CD4-positive, alpha-beta memory T cell (primary cell): ENCODE measurements around the gene MAD2L1BP. TPM values are rescaled to one million over a fixed set of nuclear protein-coding genes. Genes with fewer than 3 reads are reported as not detected.
A peak's percentile ranks its signal among the peaks of the same experiment; 100 is the strongest.
"Not testable (repeated sequence)": the region's sequence is repeated elsewhere in the genome, so short reads cannot be mapped to it uniquely, and the experiment has no call there.

ENCODE experiments used
- CTCF ChIA-PET: fragments of 350-600 bp; sonication (Branson Sonifier 250); formaldehyde crosslinking; loops from one replicate; lab custom pipeline; 2021; ENCODE audit warnings: inconsistent platforms; ENCODE audit not compliant: partially characterized antibody; lab: Charles Lee
- POLR2A ChIA-PET: fragments of 350-600 bp; sonication (Branson Sonifier 250); formaldehyde crosslinking; loops from one replicate; lab custom pipeline; 2021; ENCODE audit not compliant: partially characterized antibody; lab: Charles Lee
- DNase-seq, 5 donors: peaks; one replicate each; pipeline versions ENCODE4 v3.0.0 to v3.0.0-alpha.2; 2020 to 2022; ENCODE audit warnings: mixed read lengths in 1 of 5
- H3K27ac ChIP-seq: one replicate; pipeline ENCODE4 v1.7.0; 2013; ENCODE audit warnings: low read depth, low read length
- H3K27me3 ChIP-seq: 2 replicates; pipeline ENCODE4 v1.7.0; 2013; ENCODE audit warnings: mild to moderate bottlenecking, low read length, moderate library complexity; ENCODE audit not compliant: insufficient read depth
- H3K36me3 ChIP-seq: 2 replicates; pipeline ENCODE4 v1.7.0; 2013; ENCODE audit warnings: mild to moderate bottlenecking, low read length, moderate library complexity; ENCODE audit not compliant: insufficient read depth
- H3K4me1 ChIP-seq: 2 replicates; pipeline ENCODE4 v1.7.0; 2013; ENCODE audit warnings: mild to moderate bottlenecking, low read length, moderate library complexity; ENCODE audit not compliant: insufficient read depth
- H3K4me3 ChIP-seq, 2 donors: one replicate each; pipeline ENCODE4 v1.7.0; 2013; ENCODE audit warnings: low read length in 2 of 2, mild to moderate bottlenecking in 1 of 2
- H3K9me3 ChIP-seq, 2 donors: one replicate each; pipeline ENCODE4 v1.7.0; 2013; ENCODE audit warnings: low read length in 2 of 2, control low read depth in 1 of 2; ENCODE audit not compliant: control insufficient read depth in 1 of 2
- H3K27ac Mint-ChIP-seq, 7 donors: one replicate each; pipeline ENCODE4 v1.8.0; 2020 to 2021; ENCODE audit warnings: mixed read lengths in 7 of 7, mild to moderate bottlenecking in 6 of 7, inconsistent platforms in 3 of 7, moderate library complexity in 3 of 7
- H3K27me3 Mint-ChIP-seq, 2 donors: one replicate each; pipeline ENCODE4 v1.8.0; 2020 to 2021; ENCODE audit warnings: mixed read lengths in 2 of 2
- H3K36me3 Mint-ChIP-seq, 2 donors: one replicate each; pipeline ENCODE4 v1.8.0; 2020 to 2021; ENCODE audit warnings: mixed read lengths in 2 of 2, inconsistent platforms in 1 of 2, mild to moderate bottlenecking in 1 of 2
- H3K4me1 Mint-ChIP-seq, 4 donors: one replicate each; pipeline ENCODE4 v1.8.0; 2020 to 2021; ENCODE audit warnings: mixed read lengths in 4 of 4, mild to moderate bottlenecking in 1 of 4
- H3K4me3 Mint-ChIP-seq, 8 donors: one replicate each; pipeline ENCODE4 v1.8.0; 2020 to 2021; ENCODE audit warnings: mixed read lengths in 8 of 8, mild to moderate bottlenecking in 7 of 8, moderate library complexity in 6 of 8, inconsistent platforms in 3 of 8
- H3K9me3 Mint-ChIP-seq, 8 donors: one replicate each; pipeline ENCODE4 v1.8.0; 2020 to 2021; ENCODE audit warnings: mixed read lengths in 8 of 8, mild to moderate bottlenecking in 5 of 8, inconsistent platforms in 3 of 8, moderate library complexity in 1 of 8
- intact Hi-C: fragments of 100-400 bp; cut with micrococcal nuclease; formaldehyde crosslinking; loops from one replicate; pipeline ENCODE4 v1.15.1; 2023
- polyA plus RNA-seq, 2 donors: library from polyadenylated mRNA; unstranded; fragments of 300-500 nt; fragmentation: Illumina TruSeq; gene quantifications; one replicate each; pipeline ENCODE4 v1.2.3, GENCODE V29; 2021
- total RNA-seq, 2 experiments: library from RNA; stranded (reverse); gene quantifications; one replicate each; pipeline ENCODE4 v1.2.3, GENCODE V29; 2021

MAD2L1BP gene
- total and polyA plus RNA-seq, 4 experiments from 2014 or later: 23.6 to 33.0 (median 28.4) TPM

GRCh38 chr6:43629505-43630300 lies 5.9 kb upstream of the MAD2L1BP start:
- peaks cover 17% of the 10 kb centered on the region for H3K36me3 ChIP-seq
- H3K4me3 ChIP-seq: peak overlapping the region; percentile 89 to 95
- H3K27ac Mint-ChIP-seq: peak overlapping the region; percentile 97 to 99 (median 98)
- POLR2A ChIA-PET: interaction anchor here (0.5 to 3.0 kb wide), 25 partner anchors 9 to 1842 kb away, joined by 3 to 28 read pairs (median 4); partner anchors contain the start of genes HSP90AB1, KLHDC3, MEA1 and MRPS18A
- H3K27me3 ChIP-seq: no peaks in the 10 kb centered on the region
- peak overlapping the region; percentile 84 for H3K27ac ChIP-seq
- H3K27me3 Mint-ChIP-seq: no peaks in the 10 kb centered on the region
- H3K4me1 ChIP-seq: peaks cover 33% of the 10 kb centered on the region
- peaks cover 29 to 51% (median 35%) of the 10 kb centered on the region in 4 donors for H3K4me1 Mint-ChIP-seq
- CTCF ChIA-PET: interaction anchor here (0.6 to 1.7 kb wide), 9 partner anchors 12 to 42 kb away, joined by 3 to 10 read pairs (median 3); no protein-coding TSS in a partner anchor
- intact Hi-C loops: loop anchor here (1.0 to 10.0 kb wide), 6 partner anchors 53 to 1895 kb away; partner anchors contain the start of genes ABCC10, POLH, POLR1C and TFEB
- peak; percentile 82 to 96 (median 86) for DNase-seq
- no peaks in the 10 kb centered on the region for H3K9me3 Mint-ChIP-seq
- peak overlapping the region; percentile 98 to 100 (median 99) for H3K4me3 Mint-ChIP-seq
- H3K9me3 ChIP-seq: no peaks in the 10 kb centered on the region
- peaks cover 6 to 30% of the 10 kb centered on the region in 2 donors for H3K36me3 Mint-ChIP-seq

- H3K27me3 Mint-ChIP-seq: no peaks in the 10 kb centered on the region
- Histone ChIP-seq H3K4me1 (peaks cover 41% of the 10 kb centered on the region), H3K27ac (no peak overlapping the region), H3K27me3 (no peaks in the 10 kb centered on the region), H3K36me3 (peaks cover 3% of the 10 kb centered on the region), H3K9me3 (no peaks in the 10 kb centered on the region), H3K4me3 (no peak overlapping the region)
- no peaks in the 10 kb centered on the region for H3K9me3 Mint-ChIP-seq
- ChIA-PET CTCF (interaction anchor here (0.7 kb wide), 2 partner anchors 39 to 586 kb away, joined by 3 read pairs; no protein-coding TSS in a partner anchor), POLR2A (interaction anchor here (0.6 to 3.0 kb wide), 3 partner anchors 13 to 860 kb away, joined by 3 to 28 read pairs (median 4); partner anchors contain the start of genes BICRAL and RSPH9)
- H3K27ac Mint-ChIP-seq: peak overlapping the region in 6 of 7 donors; percentile 23 to 79 (median 44)
- peak overlapping the region in 6 of 8 donors; percentile 17 to 72 (median 39) for H3K4me3 Mint-ChIP-seq
- DNase-seq: no peak
- peaks cover 4 to 23% of the 10 kb centered on the region in 2 donors for H3K36me3 Mint-ChIP-seq
- H3K4me1 Mint-ChIP-seq: peaks cover 37 to 65% (median 45%) of the 10 kb centered on the region in 4 donors
- intact Hi-C loops: loop anchor here (10.0 kb wide), 2 partner anchors 1066 to 1896 kb away; partner anchors contain the start of genes TFEB and UBR2
Measured at GRCh38 chr6:43630980-43631619, 4.5 kb upstream of the MAD2L1BP start.

GRCh38 chr6:43633002-43633401 lies 2.6 kb upstream of the MAD2L1BP start:
- H3K9me3 Mint-ChIP-seq, H3K27ac ChIP-seq, H3K4me3 ChIP-seq, CTCF ChIA-PET, H3K27me3 ChIP-seq, H3K9me3 ChIP-seq, H3K36me3 ChIP-seq, H3K27ac Mint-ChIP-seq, H3K27me3 Mint-ChIP-seq, DNase-seq, H3K4me3 Mint-ChIP-seq, POLR2A ChIA-PET: not testable (repeated sequence)
- intact Hi-C loops: loop anchor here (10.0 kb wide), 2 partner anchors 1068 to 1898 kb away; partner anchors contain the start of genes TFEB and UBR2
- Mint-ChIP-seq H3K36me3 (peaks cover 0 to 21% of the 10 kb centered on the region in 2 donors), H3K4me1 (peaks cover 26 to 57% (median 39%) of the 10 kb centered on the region in 4 donors)
- H3K4me1 ChIP-seq: peaks cover 40% of the 10 kb centered on the region

GRCh38 chr6:43634702-43635303 lies 837 bp upstream of the MAD2L1BP start:
- no peaks in the 10 kb centered on the region for H3K9me3 ChIP-seq
- H3K36me3 ChIP-seq: peaks cover 11% of the 10 kb centered on the region
- Mint-ChIP-seq H3K9me3 (no peaks in the 10 kb centered on the region), H3K27ac (peak overlapping the region; percentile 96 to 98 (median 97)), H3K4me1 (peaks cover 29 to 61% (median 42%) of the 10 kb centered on the region in 4 donors), H3K36me3 (peaks cover 12 to 23% of the 10 kb centered on the region in 2 donors), H3K4me3 (peak overlapping the region; percentile 93 to 100 (median 99)), H3K27me3 (no peaks in the 10 kb centered on the region)
- DNase-seq: no peak
- CTCF ChIA-PET: interaction anchor here (1.0 to 3.0 kb wide), 3 partner anchors 13 to 439 kb away, joined by 3 to 17 read pairs (median 3); no protein-coding TSS in a partner anchor
- peak overlapping the region; percentile 66 to 94 for H3K4me3 ChIP-seq
- intact Hi-C loops: loop anchor here (1.0 to 10.0 kb wide), 4 partner anchors 9 to 1900 kb away; partner anchors contain the start of genes HSP90AB1, TFEB and UBR2
- POLR2A ChIA-PET: interaction anchor here (1.0 to 2.2 kb wide), 6 partner anchors 7 to 1182 kb away, joined by 3 to 14 read pairs (median 10); partner anchors contain the start of genes HSP90AB1, POLH, RSPH9 and XPO5
- H3K27ac ChIP-seq: peak overlapping the region; percentile 84
- H3K4me1 ChIP-seq: peaks cover 51% of the 10 kb centered on the region
- H3K27me3 ChIP-seq: no peaks in the 10 kb centered on the region

GRCh38 chr6:43636308-43636659 lies 644 bp downstream of the MAD2L1BP start:
- Mint-ChIP-seq H3K4me1 (peaks cover 25 to 65% (median 39%) of the 10 kb centered on the region in 4 donors), H3K4me3 (peak overlapping the region; percentile 93 to 100 (median 99)), H3K27ac (peak overlapping the region; percentile 96 to 98 (median 97)), H3K36me3 (peaks cover 18 to 36% of the 10 kb centered on the region in 2 donors), H3K27me3 (no peaks in the 10 kb centered on the region), H3K9me3 (no peaks in the 10 kb centered on the region)
- Histone ChIP-seq H3K27me3 (no peaks in the 10 kb centered on the region), H3K27ac (peak overlapping the region; percentile 84), H3K36me3 (peaks cover 21% of the 10 kb centered on the region), H3K4me1 (peaks cover 49% of the 10 kb centered on the region), H3K9me3 (no peaks in the 10 kb centered on the region), H3K4me3 (peak overlapping the region; percentile 66 to 94)
- CTCF ChIA-PET: interaction anchor here (0.8 to 3.0 kb wide), 4 partner anchors 10 to 438 kb away, joined by 3 to 17 read pairs (median 3); no protein-coding TSS in a partner anchor
- intact Hi-C loops: loop anchor here (5.0 to 10.0 kb wide), 3 partner anchors 611 to 1901 kb away; partner anchors contain the start of genes HSP90AB1, TFEB and UBR2
- POLR2A ChIA-PET: interaction anchor here (1.2 to 2.2 kb wide), 9 partner anchors 9 to 611 kb away, joined by 3 to 14 read pairs (median 6); partner anchors contain the start of genes HSP90AB1, MRPS18A, POLH and RSPH9
- peak in 2 of 5 donors; percentile 19 to 27 for DNase-seq
